ENCODE results near the gene UMODL1. TPM values are rescaled to one million over a fixed set of nuclear protein-coding genes. Genes with fewer than 3 reads are reported as not detected.

UMODL1 gene
- total and polyA plus RNA-seq, 2 donors (not counting 1 experiment from before 2014, with no cell fraction given): not detected

GRCh38 chr21:42027085-42027821 lies 43.9 kb upstream of the UMODL1 start:
- H3K4me2 ChIP-seq (ENCODE audit: extremely low read depth, insufficient read depth, low read length): no peak overlapping the region
- no peak overlapping the region for H3K9ac ChIP-seq (ENCODE audit: insufficient read depth, low read length)
- H4K20me1 ChIP-seq (ENCODE audit: control insufficient read depth, extremely low read depth, insufficient read depth, low read length): no peaks in the 10 kb centered on the region
- DNase-seq (ENCODE audit: low read depth in 2 of 2): no peak
- H3K36me3 ChIP-seq (ENCODE audit: control insufficient read depth, insufficient read depth, low read length): no peaks in the 10 kb centered on the region
- H3K79me2 ChIP-seq (ENCODE audit: control insufficient read depth, insufficient read depth, low read length): no peaks in the 10 kb centered on the region
- H3K27me3 ChIP-seq (ENCODE audit: control insufficient read depth, insufficient read depth, low read length): peaks cover 6% of the 10 kb centered on the region
- no peak overlapping the region for H3K27ac ChIP-seq (ENCODE audit: insufficient read depth, low read length)
- H3K9me3 ChIP-seq (ENCODE audit: control insufficient read depth, insufficient read depth, low read depth, low read length): no peaks in the 10 kb centered on the region
- H2AFZ ChIP-seq (ENCODE audit: low read length): no peak overlapping the region
- peaks cover 10% of the 10 kb centered on the region for H3K4me1 ChIP-seq (ENCODE audit: control insufficient read depth, extremely low read depth, insufficient read depth, low read length)
- no peak overlapping the region for H3K4me3 ChIP-seq (replicated peaks in 1 of 4; ENCODE audit: control extremely low read depth in 1 of 4, insufficient read depth in 1 of 4, low read depth in 3 of 4, low read length in 4 of 4)
- TF ChIP-seq EZH2 (IDR thresholded peaks at IDR 0.05; ENCODE audit: low read length, missing control alignments): no peak
- TF ChIP-seq CTCF (conservative IDR thresholded peaks at IDR 0.05 in 1 of 2, IDR thresholded peaks at IDR 0.05 in 1 of 2; ENCODE audit: low read depth in 1 of 2, low read length in 2 of 2): no peak

GRCh38 chr21:42027822-42028765 lies 43.0 kb upstream of the UMODL1 start:
- no peak overlapping the region for H3K4me2 ChIP-seq (ENCODE audit: extremely low read depth, insufficient read depth, low read length)
- no peak for TF ChIP-seq EZH2 (IDR thresholded peaks at IDR 0.05; ENCODE audit: low read length, missing control alignments)
- TF ChIP-seq CTCF (conservative IDR thresholded peaks at IDR 0.05 in 1 of 2, IDR thresholded peaks at IDR 0.05 in 1 of 2; ENCODE audit: low read depth in 1 of 2, low read length in 2 of 2): no peak
- no peak overlapping the region for H3K9ac ChIP-seq (ENCODE audit: insufficient read depth, low read length)
- no peak for DNase-seq (ENCODE audit: low read depth in 2 of 2)
- no peak overlapping the region for H2AFZ ChIP-seq (ENCODE audit: low read length)
- H4K20me1 ChIP-seq (ENCODE audit: control insufficient read depth, extremely low read depth, insufficient read depth, low read length): no peaks in the 10 kb centered on the region
- H3K27me3 ChIP-seq (ENCODE audit: control insufficient read depth, insufficient read depth, low read length): peaks cover 6% of the 10 kb centered on the region
- no peak overlapping the region for H3K27ac ChIP-seq (ENCODE audit: insufficient read depth, low read length)
- no peak overlapping the region for H3K4me3 ChIP-seq (replicated peaks in 1 of 4; ENCODE audit: control extremely low read depth in 1 of 4, insufficient read depth in 1 of 4, low read depth in 3 of 4, low read length in 4 of 4)
- no peaks in the 10 kb centered on the region for H3K9me3 ChIP-seq (ENCODE audit: control insufficient read depth, insufficient read depth, low read depth, low read length)
- H3K36me3 ChIP-seq (ENCODE audit: control insufficient read depth, insufficient read depth, low read length): no peaks in the 10 kb centered on the region
- H3K79me2 ChIP-seq (ENCODE audit: control insufficient read depth, insufficient read depth, low read length): no peaks in the 10 kb centered on the region
- peaks cover 10% of the 10 kb centered on the region for H3K4me1 ChIP-seq (ENCODE audit: control insufficient read depth, extremely low read depth, insufficient read depth, low read length)

- H3K36me3 ChIP-seq (ENCODE audit: control insufficient read depth, insufficient read depth, low read length): no peaks in the 10 kb centered on the region
- TF ChIP-seq EZH2 (IDR thresholded peaks at IDR 0.05; ENCODE audit: low read length, missing control alignments) (no peak), CTCF (conservative IDR thresholded peaks at IDR 0.05 in 1 of 2, IDR thresholded peaks at IDR 0.05 in 1 of 2; ENCODE audit: low read depth in 1 of 2, low read length in 2 of 2) (no peak)
- DNase-seq (ENCODE audit: low read depth in 2 of 2): no peak
Measured at GRCh38 chr21:42028766-42029425, 42.2 kb upstream of the UMODL1 start.

More at GRCh38 chr21:42028766-42029425, 42.2 kb upstream of the UMODL1 start:
- no peaks in the 10 kb centered on the region for H4K20me1 ChIP-seq (ENCODE audit: control insufficient read depth, extremely low read depth, insufficient read depth, low read length)
- peaks cover 6% of the 10 kb centered on the region for H3K27me3 ChIP-seq (ENCODE audit: control insufficient read depth, insufficient read depth, low read length)
- H3K27ac ChIP-seq (ENCODE audit: insufficient read depth, low read length): no peak overlapping the region
- H3K4me1 ChIP-seq (ENCODE audit: control insufficient read depth, extremely low read depth, insufficient read depth, low read length): peaks cover 10% of the 10 kb centered on the region
- no peaks in the 10 kb centered on the region for H3K79me2 ChIP-seq (ENCODE audit: control insufficient read depth, insufficient read depth, low read length)
- H3K9ac ChIP-seq (ENCODE audit: insufficient read depth, low read length): no peak overlapping the region
- H3K4me3 ChIP-seq (replicated peaks in 1 of 4; ENCODE audit: control extremely low read depth in 1 of 4, insufficient read depth in 1 of 4, low read depth in 3 of 4, low read length in 4 of 4): no peak overlapping the region
- H3K9me3 ChIP-seq (ENCODE audit: control insufficient read depth, insufficient read depth, low read depth, low read length): no peaks in the 10 kb centered on the region
- no peak overlapping the region for H3K4me2 ChIP-seq (ENCODE audit: extremely low read depth, insufficient read depth, low read length)
- no peak overlapping the region for H2AFZ ChIP-seq (ENCODE audit: low read length)

All from fibroblast of lung (primary cell).